Stimulated activated naive CD8-positive, alpha-beta T cell treated with anti-CD3 and anti-CD28 coated beads, Interleukin-15, amount 100 ng/mL, for 72 hours (primary cell): ENCODE data around the gene RAB27B.
"Not testable (repeated sequence)": the region's sequence is repeated elsewhere in the genome, so short reads cannot be mapped to it uniquely, and the experiment has no call there.

Experiments
- ATAC-seq: fragments of 150-1000 bp; cut with Tn5 transposase; 2 replicates; pipeline ENCODE4 v1.10.0; 2021; ENCODE audit warnings: mild to moderate bottlenecking, moderate library complexity
- DNase-seq, 2 donors: peaks; one replicate each; pipeline ENCODE4 v3.0.0; 2021 to 2022
- H3K27ac Mint-ChIP-seq, 2 donors: one replicate each; pipeline ENCODE4 v1.8.0; 2022; ENCODE audit warnings: mild to moderate bottlenecking in 2 of 2, mixed read lengths in 2 of 2, moderate library complexity in 2 of 2
- H3K27me3 Mint-ChIP-seq: one replicate; pipeline ENCODE4 v1.8.0; 2022; ENCODE audit warnings: mixed read lengths
- H3K4me1 Mint-ChIP-seq: one replicate; pipeline ENCODE4 v1.8.0; 2022; ENCODE audit warnings: mild to moderate bottlenecking, mixed read lengths
- H3K4me3 Mint-ChIP-seq, 2 donors: one replicate each; pipeline ENCODE4 v1.8.0; 2022; ENCODE audit warnings: mild to moderate bottlenecking in 2 of 2, mixed read lengths in 2 of 2, moderate library complexity in 1 of 2
- H3K9me3 Mint-ChIP-seq, 2 donors: one replicate each; pipeline ENCODE4 v1.8.0; 2022; ENCODE audit warnings: mixed read lengths in 2 of 2

Gene RAB27B

DNA sequence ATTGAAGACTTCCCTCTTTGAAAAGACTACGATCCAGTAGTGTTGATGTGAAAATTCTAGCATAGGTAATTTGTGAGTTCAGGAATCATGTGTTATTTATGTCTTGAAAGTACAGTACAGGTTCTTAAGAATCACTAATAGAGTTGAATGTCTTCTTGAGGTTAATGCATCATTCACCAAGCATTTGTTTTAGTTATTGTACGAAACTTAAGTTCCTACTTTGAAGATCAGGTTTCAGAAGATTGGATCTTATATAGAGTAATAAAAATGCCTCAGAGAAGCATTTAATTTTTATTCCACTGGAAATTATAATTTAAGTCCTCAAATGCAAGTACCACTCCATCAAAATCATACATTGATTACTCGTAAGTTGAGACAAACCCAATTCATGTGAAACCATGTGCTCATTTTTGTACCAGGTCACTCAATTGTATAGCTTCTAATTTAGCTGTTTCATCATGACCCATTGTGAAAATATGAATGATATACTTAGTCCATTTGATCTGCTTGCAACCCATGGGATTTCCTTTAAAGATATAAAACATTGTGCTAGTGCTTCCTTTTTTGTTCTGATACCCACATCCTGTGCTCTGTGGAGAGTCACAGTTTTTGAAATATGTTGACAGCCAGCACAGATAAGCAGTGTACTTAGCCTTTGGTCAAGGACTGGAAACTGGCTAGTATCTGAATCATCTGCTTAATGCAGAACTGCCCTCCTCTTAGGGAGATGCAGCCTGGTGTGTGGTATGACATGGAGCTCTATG, 22.5 kb upstream of the RAB27B start:
- H3K4me3 Mint-ChIP-seq = no peak overlapping the region
- ATAC-seq = peak; percentile 85

DNA sequence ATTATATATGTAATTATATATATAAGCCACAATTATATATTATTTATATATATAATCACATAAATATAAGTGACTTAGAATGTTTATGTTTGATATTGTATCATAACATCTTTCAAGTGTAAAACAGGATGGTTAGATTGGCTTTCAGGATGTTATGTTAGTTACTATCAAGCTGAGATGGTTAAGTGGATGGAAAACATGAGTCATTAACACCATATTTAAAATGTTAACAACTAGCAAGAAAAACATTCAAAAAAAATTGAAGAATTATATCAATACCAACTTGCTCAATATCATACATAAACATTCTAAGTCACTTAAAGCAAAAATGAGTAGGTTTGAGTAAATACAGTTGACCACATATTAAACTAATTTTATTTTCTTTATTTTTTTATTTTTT, 21.8 kb upstream of the RAB27B start:
- no peak overlapping the region for H3K27ac Mint-ChIP-seq
- H3K4me1 Mint-ChIP-seq = peaks cover 6% of the 10 kb centered on the region

More for the DNA sequence above, 22.5 kb upstream of the RAB27B start:
- H3K27ac Mint-ChIP-seq = no peak overlapping the region
- peaks cover 31% of the 10 kb centered on the region for H3K27me3 Mint-ChIP-seq
- H3K9me3 Mint-ChIP-seq = peaks cover 7 to 9% of the 10 kb centered on the region in 2 donors
- peaks cover 6% of the 10 kb centered on the region for H3K4me1 Mint-ChIP-seq
- no peak for DNase-seq

DNA sequence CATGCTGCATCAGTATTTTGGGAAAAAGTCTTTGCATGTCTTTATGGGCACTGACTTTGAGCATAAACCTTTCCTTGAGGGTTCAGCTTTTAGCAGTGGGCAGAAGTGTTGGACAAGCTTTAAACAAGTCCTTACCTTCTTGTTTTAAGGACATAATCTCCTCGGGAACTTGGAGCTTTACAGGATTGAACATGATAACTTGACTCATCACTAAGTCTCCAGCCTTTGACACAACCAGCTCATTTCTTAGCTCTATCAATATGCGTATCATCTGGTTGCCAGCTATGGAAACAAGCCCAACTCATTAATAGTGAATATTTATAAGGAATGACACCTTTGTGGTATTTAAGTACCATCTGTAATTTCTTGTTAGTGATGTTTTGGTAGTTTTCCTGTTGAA, 21.0 kb upstream of the RAB27B start:
- Mint-ChIP-seq H3K4me1 (peaks cover 6% of the 10 kb centered on the region), H3K27ac (peak overlapping the region in 1 of 2 donors; percentile 91)
- ATAC-seq = no peak

More for the DNA sequence above, 21.8 kb upstream of the RAB27B start:
- DNase-seq = no peak
- no peak overlapping the region for H3K4me3 Mint-ChIP-seq
- H3K9me3 Mint-ChIP-seq = peaks cover 7 to 9% of the 10 kb centered on the region in 2 donors
- no peak for ATAC-seq
- peaks cover 37% of the 10 kb centered on the region for H3K27me3 Mint-ChIP-seq

DNA sequence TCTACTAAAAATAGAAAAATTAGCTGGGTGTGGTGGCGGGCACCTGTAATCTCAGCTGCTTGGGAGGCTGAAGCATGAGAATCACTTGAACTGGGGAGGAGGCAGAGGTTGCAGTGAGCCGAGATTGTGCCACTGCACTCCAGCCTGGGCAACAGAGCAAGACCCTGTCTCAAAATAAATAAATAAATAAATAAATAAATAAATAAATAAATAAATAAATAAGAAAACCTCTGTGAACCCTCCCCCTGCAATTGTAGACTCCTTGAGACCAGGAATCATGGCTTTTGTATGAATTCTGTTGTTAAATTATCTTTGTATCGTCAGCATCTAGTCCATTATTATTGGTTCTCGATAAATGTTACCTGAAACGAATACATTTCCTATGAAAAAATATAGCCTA, 17.6 kb upstream of the RAB27B start:
- H3K4me3 Mint-ChIP-seq, H3K9me3 Mint-ChIP-seq, ATAC-seq, H3K27ac Mint-ChIP-seq, DNase-seq: not testable (repeated sequence)
- H3K4me1 Mint-ChIP-seq = peaks cover 18% of the 10 kb centered on the region
- H3K27me3 Mint-ChIP-seq = peaks cover 42% of the 10 kb centered on the region

More for the DNA sequence above, 21.0 kb upstream of the RAB27B start:
- H3K4me3 Mint-ChIP-seq = no peak overlapping the region
- DNase-seq = no peak
- H3K27me3 Mint-ChIP-seq = peaks cover 45% of the 10 kb centered on the region
- peaks cover 7 to 9% of the 10 kb centered on the region in 2 donors for H3K9me3 Mint-ChIP-seq

DNA sequence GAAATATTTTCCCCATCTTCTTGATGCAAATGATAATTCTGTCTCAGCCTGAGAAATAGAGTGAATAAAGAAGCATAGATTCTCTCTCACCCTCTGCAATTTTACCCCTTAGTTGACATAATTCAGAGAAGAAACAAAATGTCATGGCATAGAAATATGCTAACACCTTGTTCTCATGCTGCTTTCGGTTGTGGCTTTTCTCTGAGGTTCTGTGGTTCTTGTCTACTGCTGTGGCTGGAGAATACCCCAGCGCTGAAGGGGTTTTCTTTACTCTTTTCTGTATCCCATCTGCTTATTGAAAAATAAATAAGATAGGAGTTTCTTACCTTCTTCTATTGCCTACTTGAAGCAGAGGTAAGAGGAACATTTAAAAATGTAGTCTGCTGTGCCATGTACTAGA, 15.4 kb upstream of the RAB27B start:
- peak; percentile 75 for ATAC-seq
- Mint-ChIP-seq H3K27me3 (peaks cover 42% of the 10 kb centered on the region), H3K4me1 (peaks cover 12% of the 10 kb centered on the region), H3K4me3 (no peak overlapping the region), H3K9me3 (no peaks in the 10 kb centered on the region), H3K27ac (no peak overlapping the region)
- peak in 1 of 2 donors; percentile 13 for DNase-seq

- Mint-ChIP-seq H3K27me3 (peaks cover 42% of the 10 kb centered on the region), H3K27ac (no peak overlapping the region), H3K4me3 (no peak overlapping the region), H3K4me1 (peaks cover 12% of the 10 kb centered on the region), H3K9me3 (no peaks in the 10 kb centered on the region)
- DNase-seq = no peak
- ATAC-seq = no peak
These were observed 15.0 kb upstream of the RAB27B start for GRCh38 chr18:54813305-54813704.

DNA sequence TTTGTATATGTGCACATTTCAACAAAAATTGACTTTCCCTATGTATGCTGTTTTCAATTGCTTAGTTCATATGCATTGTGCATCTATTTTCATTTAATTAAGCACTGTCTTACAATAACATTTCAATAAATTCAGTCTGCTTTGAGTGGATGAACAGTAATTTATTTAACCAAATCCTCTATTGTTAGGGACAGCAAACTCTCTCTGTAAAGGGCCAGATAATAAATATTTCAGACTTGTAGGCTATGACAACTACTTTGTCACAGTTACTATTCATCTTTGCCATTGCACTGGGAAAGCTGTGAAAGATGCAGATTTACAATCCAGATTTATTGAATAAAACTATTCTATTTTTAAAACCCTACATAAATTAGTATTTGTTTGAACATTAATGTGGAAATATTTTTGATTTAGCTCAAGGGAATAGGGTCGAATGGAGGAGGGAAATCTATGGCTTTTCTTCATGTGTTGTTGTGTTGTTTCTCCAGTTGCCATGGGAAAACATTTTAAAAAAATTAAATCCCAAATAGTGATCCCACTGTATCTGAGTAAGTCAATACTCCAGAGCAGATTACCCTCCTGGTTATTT, 14.2 kb upstream of the RAB27B start:
- peaks cover 40% of the 10 kb centered on the region for H3K27me3 Mint-ChIP-seq
- no peak overlapping the region for H3K27ac Mint-ChIP-seq
- no peak overlapping the region for H3K4me3 Mint-ChIP-seq
- ATAC-seq = no peak
- no peak for DNase-seq
- peaks cover 12% of the 10 kb centered on the region for H3K4me1 Mint-ChIP-seq
- H3K9me3 Mint-ChIP-seq = no peaks in the 10 kb centered on the region

GRCh38 chr18:54815086-54815485, 13.2 kb upstream of the RAB27B start:
- Mint-ChIP-seq H3K4me3 (no peak overlapping the region), H3K27me3 (peaks cover 35% of the 10 kb centered on the region)

DNA sequence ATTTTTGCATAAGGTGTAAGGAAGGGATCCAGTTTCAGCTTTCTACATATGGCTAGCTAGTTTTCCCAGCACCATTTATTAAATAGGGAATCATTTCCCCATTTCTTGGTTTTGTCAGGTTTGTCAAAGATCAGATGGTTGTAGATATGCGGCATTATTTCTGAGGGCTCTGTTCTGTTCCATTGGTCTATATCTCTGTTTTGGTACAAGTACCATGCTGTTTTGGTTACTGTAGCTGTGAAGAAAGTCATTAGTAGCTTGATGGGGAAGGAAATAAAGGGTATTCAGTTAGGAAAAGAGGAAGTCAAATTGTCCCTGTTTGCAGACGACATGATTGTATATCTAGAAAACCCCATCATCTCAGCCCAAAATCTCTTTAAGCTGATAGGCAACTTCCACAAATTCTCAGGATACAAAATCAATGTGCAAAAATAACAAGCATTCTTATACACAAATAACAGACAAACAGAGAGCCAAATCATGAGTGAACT, 7.4 kb upstream of the RAB27B start:
- not testable (repeated sequence) for H3K27ac Mint-ChIP-seq, H3K4me3 Mint-ChIP-seq, H3K9me3 Mint-ChIP-seq, H3K4me1 Mint-ChIP-seq, ATAC-seq, H3K27me3 Mint-ChIP-seq, DNase-seq

More at GRCh38 chr18:54815086-54815485, 13.2 kb upstream of the RAB27B start:
- ATAC-seq (no peak), DNase-seq (no peak)
- Mint-ChIP-seq H3K4me1 (peaks cover 12% of the 10 kb centered on the region), H3K27ac (no peak overlapping the region), H3K9me3 (no peaks in the 10 kb centered on the region)

GRCh38 chr18:54822872-54823845, 5.1 kb upstream of the RAB27B start:
- ATAC-seq = no peak
- Mint-ChIP-seq H3K27ac (no peak overlapping the region), H3K27me3 (peaks cover 26% of the 10 kb centered on the region), H3K9me3 (no peaks in the 10 kb centered on the region), H3K4me3 (no peak overlapping the region), H3K4me1 (peaks cover 5% of the 10 kb centered on the region)
- no peak for DNase-seq

GRCh38 chr18:54824761-54825160, 3.5 kb upstream of the RAB27B start:
- H3K4me1 Mint-ChIP-seq = peaks cover 15% of the 10 kb centered on the region

DNA sequence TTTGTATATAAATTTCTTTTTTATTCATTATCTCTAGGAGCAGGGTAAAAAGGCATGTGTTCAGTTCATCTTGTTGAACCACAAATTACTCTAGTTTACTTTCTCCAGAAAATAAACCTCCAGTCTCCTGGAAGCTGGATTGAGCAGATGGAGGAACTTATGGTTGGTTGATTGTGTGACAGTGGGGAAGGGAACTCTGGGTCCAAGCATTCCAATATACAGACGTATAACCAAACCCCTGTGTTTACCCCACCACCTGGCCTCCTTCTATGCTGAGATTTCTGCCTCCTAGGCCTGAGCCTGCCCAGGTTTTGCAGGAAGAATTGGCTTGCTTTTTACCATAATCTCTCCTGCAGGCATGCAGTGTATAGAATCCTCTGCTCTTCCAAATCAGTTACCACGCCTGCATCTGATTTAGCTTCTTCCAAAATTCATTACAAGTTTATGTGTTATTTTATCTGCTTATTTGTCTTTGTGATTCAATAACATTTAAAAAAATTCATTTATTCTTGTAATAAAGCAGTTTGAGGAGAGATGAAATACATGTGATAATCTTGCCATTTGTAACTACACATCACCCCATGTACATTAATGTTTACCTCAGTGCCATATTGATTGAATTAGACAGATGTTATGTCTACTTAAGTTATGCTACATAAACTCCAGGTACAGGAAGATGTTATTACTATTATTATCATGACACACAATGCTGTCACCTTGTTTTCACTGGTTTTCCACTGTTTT, 2.5 kb upstream of the RAB27B start:
- H3K9me3 Mint-ChIP-seq = no peaks in the 10 kb centered on the region
- peaks cover 15% of the 10 kb centered on the region for H3K4me1 Mint-ChIP-seq
- peaks cover 37% of the 10 kb centered on the region for H3K27me3 Mint-ChIP-seq
- H3K27ac Mint-ChIP-seq = no peak overlapping the region
- no peak overlapping the region for H3K4me3 Mint-ChIP-seq
- ATAC-seq (no peak), DNase-seq (no peak)

More at GRCh38 chr18:54824761-54825160, 3.5 kb upstream of the RAB27B start:
- Mint-ChIP-seq H3K27ac (no peak overlapping the region), H3K27me3 (peaks cover 37% of the 10 kb centered on the region), H3K4me3 (no peak overlapping the region), H3K9me3 (no peaks in the 10 kb centered on the region)
- no peak for DNase-seq
- no peak for ATAC-seq

- Mint-ChIP-seq H3K4me3 (peak overlapping the region; percentile 31 to 80), H3K4me1 (peaks cover 15% of the 10 kb centered on the region), H3K27ac (no peak overlapping the region), H3K9me3 (peaks cover 8 to 9% of the 10 kb centered on the region in 2 donors), H3K27me3 (peaks cover 45% of the 10 kb centered on the region)
- DNase-seq = no peak
- ATAC-seq = no peak
These were observed 709 bp downstream of the RAB27B start for GRCh38 chr18:54828986-54829385.

DNA sequence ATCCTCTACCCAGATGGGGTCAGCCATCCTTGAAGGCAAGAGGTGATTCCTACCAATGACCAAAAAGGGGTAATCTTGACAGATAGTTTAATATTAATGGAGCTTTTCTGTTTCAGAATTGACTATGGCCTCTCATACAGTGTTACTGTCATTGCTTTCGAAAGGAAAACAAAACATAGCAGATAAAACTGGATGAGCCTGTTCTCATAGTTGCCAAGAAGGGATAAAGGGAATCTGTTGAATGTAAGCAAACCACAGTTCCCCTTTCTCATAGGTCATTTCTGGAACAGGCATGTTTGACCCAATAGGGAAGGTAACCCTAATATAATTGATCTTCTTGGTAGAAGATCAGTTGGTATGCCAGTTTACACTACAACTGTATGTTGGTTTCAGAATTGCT, 1.6 kb downstream of the RAB27B start:
- no peak for DNase-seq
- Mint-ChIP-seq H3K4me1 (peaks cover 15% of the 10 kb centered on the region), H3K27ac (no peak overlapping the region), H3K4me3 (no peak overlapping the region), H3K27me3 (peaks cover 37% of the 10 kb centered on the region), H3K9me3 (peaks cover 8 to 9% of the 10 kb centered on the region in 2 donors)
- ATAC-seq = no peak

GRCh38 chr18:54830260-54830659, 2.0 kb downstream of the RAB27B start:
- H3K4me1 Mint-ChIP-seq = peaks cover 15% of the 10 kb centered on the region

More at GRCh38 chr18:54830260-54830659, 2.0 kb downstream of the RAB27B start:
- Mint-ChIP-seq H3K27ac (no peak overlapping the region), H3K27me3 (peaks cover 37% of the 10 kb centered on the region), H3K4me3 (no peak overlapping the region), H3K9me3 (peaks cover 8 to 9% of the 10 kb centered on the region in 2 donors)
- DNase-seq (no peak), ATAC-seq (no peak)
